Measurements from ENCODE around the gene PARVA.

- no peak for TF ChIP-seq CTCF (conservative IDR thresholded peaks at IDR 0.05; ENCODE audit: low read depth, low read length)
- no peak for TF ChIP-seq RAD21 (IDR thresholded peaks at IDR 0.05; ENCODE audit: low read length)
- TF ChIP-seq SMC3 (IDR thresholded peaks at IDR 0.05; ENCODE audit: low read depth, low read length), result no peak
- TF ChIP-seq RFX5 (IDR thresholded peaks at IDR 0.05; ENCODE audit: low read depth, low read length), result no peak
- TF ChIP-seq USF2 (IDR thresholded peaks at IDR 0.05; ENCODE audit: low read depth, low read length), result no peak
- TF ChIP-seq CEBPB (IDR thresholded peaks at IDR 0.05; ENCODE audit: low read depth, low read length), result no peak
Observed at GRCh38 chr11:12416552-12416951, 39.2 kb downstream of the PARVA start.
